GM12873 (cell line): Measurements from ENCODE around the gene MGMT.

ENCODE experiments used
- CTCF ChIP-seq: IDR thresholded peaks from 2 replicates; pipeline ENCODE4 v1.5.1; 2012; ENCODE audit warnings: low read depth, mild to moderate bottlenecking, moderate library complexity, low read length, control low read depth; ENCODE audit not compliant: insufficient read depth; ENCODE audit errors: missing control alignments

Gene MGMT

DNA sequence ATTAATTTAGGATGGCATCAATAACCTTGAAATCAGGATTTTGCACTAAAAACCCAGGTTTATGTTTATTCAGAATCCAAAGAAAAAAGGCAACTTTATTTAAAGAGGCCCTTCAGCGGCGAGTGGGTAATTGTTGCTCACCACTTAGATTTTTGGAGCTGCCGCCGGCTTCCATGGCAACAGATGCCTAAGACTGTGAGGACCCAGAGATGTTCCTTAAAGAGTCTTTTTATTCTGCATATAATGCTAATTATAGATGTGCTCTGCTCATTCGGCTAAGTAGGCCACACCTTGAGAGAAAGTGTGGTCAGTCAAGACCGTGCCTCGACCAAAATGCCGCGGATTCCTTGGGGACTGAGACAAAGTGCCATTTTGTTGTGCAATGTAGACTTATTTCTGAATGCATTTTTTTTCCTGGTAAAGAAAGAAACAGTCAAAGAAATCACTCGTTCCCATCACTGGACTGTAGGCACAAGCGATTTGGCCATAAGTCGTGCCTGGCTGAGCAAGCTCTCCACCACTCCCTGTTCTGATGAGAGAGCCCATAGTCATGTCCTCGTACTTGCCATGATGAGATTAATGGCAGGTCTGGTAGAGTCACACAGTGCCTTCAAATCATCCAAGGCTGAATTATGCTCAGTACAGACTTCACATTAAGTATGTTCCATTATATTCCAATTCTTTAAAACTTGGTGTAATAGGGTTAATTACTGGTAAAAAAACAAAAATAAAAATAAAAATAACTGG is 21.4 kb upstream of the MGMT start:
- TF ChIP-seq CTCF: no peak

DNA sequence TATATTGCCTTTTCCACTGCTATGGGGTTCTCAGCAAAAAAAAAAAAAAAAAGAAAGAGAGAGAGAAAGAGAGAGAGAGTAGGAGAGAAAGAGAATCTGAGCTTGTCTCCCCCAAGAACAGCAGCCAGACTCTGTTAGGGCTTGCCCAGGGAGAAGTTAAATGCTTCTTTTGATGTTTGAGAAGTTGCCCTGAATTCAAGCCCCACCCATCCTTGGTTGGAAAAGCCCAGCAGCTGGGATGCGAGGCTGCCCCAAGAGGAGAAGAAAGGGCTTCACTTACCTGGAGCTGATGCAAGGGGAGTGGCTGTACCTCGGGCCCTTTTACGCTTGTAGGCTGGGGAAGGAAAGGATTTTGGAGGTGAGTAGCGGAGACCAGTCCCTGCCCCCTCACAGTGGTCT is 20.9 kb upstream of the MGMT start:
- no peak for TF ChIP-seq CTCF

DNA sequence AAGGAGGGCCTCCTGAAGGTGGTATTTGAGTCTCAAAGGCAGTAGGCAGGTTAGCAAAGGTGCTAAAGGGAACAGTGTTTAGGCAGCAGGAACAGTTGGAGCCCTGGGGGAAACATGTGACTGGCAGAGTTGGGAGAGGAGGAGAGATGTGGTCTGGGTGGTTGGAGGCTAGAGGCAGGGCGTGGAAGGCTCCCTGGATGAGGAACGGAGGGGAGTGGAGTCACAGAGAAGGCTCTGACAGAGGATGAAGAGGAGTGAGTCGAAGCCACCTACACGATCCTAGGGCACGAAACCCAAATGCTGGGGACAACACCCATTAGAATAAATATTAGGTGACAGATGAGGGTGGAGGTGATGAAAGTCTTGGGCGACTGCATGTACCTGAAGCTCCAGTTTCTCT is 19.6 kb upstream of the MGMT start:
- TF ChIP-seq CTCF: no peak

DNA sequence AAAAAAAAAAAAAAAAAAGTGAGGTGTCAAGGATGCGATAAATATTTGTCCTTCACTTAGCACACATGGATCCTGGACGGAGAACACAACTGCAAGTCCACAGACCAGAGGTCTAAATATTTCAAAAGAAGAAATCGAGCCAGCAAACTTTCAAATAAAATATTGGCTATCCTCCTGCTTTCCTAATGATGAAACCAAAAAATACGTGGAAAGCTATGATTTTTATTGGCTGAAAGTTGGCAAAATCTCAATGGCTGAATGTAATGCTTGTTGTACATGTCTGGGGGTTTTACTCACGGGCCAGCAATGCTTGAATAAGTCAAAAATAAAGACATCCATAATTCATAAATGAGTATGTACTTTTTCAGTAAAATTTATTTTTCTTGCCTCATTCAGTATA is 19.0 kb upstream of the MGMT start:
- TF ChIP-seq CTCF: no peak

DNA sequence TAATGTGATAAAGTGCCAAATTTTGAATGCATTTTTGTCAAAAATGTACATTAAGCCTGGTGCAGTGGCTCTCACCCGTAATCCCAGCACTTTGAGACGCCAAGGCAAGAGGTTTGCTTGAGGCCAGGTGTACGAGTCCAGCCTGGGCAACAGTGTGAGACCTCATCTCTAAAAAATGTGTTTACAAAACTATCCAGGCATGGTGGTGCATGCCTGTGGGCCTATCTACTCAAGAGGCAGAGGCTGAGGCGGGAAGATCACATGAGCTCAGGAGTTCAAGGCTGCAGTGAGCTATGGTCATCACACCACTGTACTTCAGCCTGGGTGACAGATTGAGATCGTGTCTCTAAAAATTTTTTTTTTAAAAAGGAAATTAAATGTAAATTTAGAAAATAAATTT is 18.5 kb upstream of the MGMT start:
- TF ChIP-seq CTCF: no peak

DNA sequence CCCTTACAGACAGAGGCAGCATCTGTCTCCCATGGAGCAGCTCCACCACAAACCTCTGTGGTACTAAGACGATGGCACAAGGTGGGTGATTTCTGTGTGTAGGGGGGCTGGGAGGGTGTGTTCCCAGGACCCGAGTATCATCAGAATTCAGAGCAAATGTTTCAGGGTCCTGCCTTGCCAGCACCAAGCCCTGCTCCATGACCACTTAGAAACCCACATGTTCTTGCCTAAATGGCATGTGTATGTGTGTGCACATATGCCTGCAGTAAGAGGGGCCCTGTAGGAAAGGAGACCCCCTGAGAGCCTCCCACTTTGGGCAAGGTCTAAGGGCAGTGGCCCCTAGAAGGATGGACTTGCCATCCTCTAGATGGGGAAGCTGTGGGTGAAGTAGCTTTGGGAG is 17.1 kb upstream of the MGMT start:
- no peak for TF ChIP-seq CTCF

GRCh38 chr10:129450391-129450790 is 16.6 kb upstream of the MGMT start:
- TF ChIP-seq CTCF: no peak
